ENCODE data around the gene TFEC. TPM values are rescaled to one million over a fixed set of nuclear protein-coding genes. Genes with fewer than 3 reads are reported as not detected.

Gene TFEC
- total RNA-seq, 1 experiment from 2014 or later = 0.12 TPM

GRCh38 chr7:115965796-115966475 is 64.6 kb downstream of the TFEC start:
- Histone ChIP-seq H2AFZ (ENCODE audit: low read depth, low read length, poor library complexity, severe bottlenecking) (no peak overlapping the region), H3K79me2 (ENCODE audit: insufficient read depth, low read length) (no peaks in the 10 kb centered on the region), H3K9me3 (ENCODE audit: control insufficient read depth in 1 of 2, insufficient read depth in 1 of 2, low read depth in 1 of 2, low read length in 2 of 2) (no peaks in the 10 kb centered on the region), H3K9me2 (ENCODE audit: insufficient read depth) (no peaks in the 10 kb centered on the region), H3K27me3 (ENCODE audit: insufficient read depth, low read length) (no peaks in the 10 kb centered on the region), H3K27ac (ENCODE audit: low read depth, low read length) (no peak overlapping the region), H3K9ac (ENCODE audit: low read length) (no peak overlapping the region), H4K20me1 (ENCODE audit: insufficient read depth) (no peaks in the 10 kb centered on the region), H3K36me3 (ENCODE audit: control insufficient read depth in 1 of 2, insufficient read depth in 2 of 2, low read length in 2 of 2) (no peaks in the 10 kb centered on the region), H3K4me3 (replicated peaks in 1 of 2; ENCODE audit: low read depth in 1 of 2, low read length in 2 of 2) (no peak overlapping the region), H3K4me1 (ENCODE audit: control insufficient read depth in 1 of 2, insufficient read depth in 2 of 2, low read length in 2 of 2) (no peaks in the 10 kb centered on the region), H3K4me2 (ENCODE audit: low read length) (no peak overlapping the region)
- intact Hi-C loops (cut with micrococcal nuclease) = no loop called here
- CTCF ChIA-PET = no interaction called here
- ATAC-seq = no peak
- no peak for DNase-seq (ENCODE audit: low read depth, low spot score)
- no TSS peak for BruUV-seq (replicated peaks)
- POLR2A ChIA-PET = no interaction called here
- RAD21 ChIA-PET (ENCODE audit: low non-redundant PET in 1 of 2, low total read pairs in 2 of 2, uncharacterized antibody in 2 of 2, unreplicated experiment in 2 of 2) = no interaction called here
- no peak for TF ChIP-seq REST (IDR thresholded peaks at IDR 0.05; ENCODE audit: low read depth)
- TF ChIP-seq SIN3A (IDR thresholded peaks at IDR 0.05; ENCODE audit: low read depth) = no peak
- no peak for TF ChIP-seq TCF7L2 (IDR thresholded peaks at IDR 0.05; ENCODE audit: borderline replicate concordance, extremely low read depth, insufficient read depth, insufficient read length)
- TF ChIP-seq ATF3 (IDR thresholded peaks at IDR 0.05) = no peak
- TF ChIP-seq RAD21 (IDR thresholded peaks at IDR 0.05; ENCODE audit: low read depth) = no peak
- no peak for TF ChIP-seq MAX (IDR thresholded peaks at IDR 0.05)
- no peak for TF ChIP-seq EZH2 (IDR thresholded peaks at IDR 0.05)
- no peak for TF ChIP-seq YY1 (IDR thresholded peaks at IDR 0.05; ENCODE audit: extremely low read depth, insufficient replicate concordance, low read depth, low read length)
- no peak for TF ChIP-seq EZH2phosphoT487 (IDR thresholded peaks at IDR 0.05; ENCODE audit: borderline replicate concordance)
- TF ChIP-seq CBX3 (IDR thresholded peaks at IDR 0.05; ENCODE audit: low read depth) = no peak
- no peak for TF ChIP-seq POLR2A (IDR thresholded peaks at IDR 0.05; ENCODE audit: borderline replicate concordance, extremely low read depth, insufficient read depth, insufficient read length)

Measured in HCT116 (cell line).